ENCODE measurements around the gene CFD. TPM values are rescaled to one million over a fixed set of nuclear protein-coding genes. Genes with fewer than 3 reads are reported as not detected.

Gene CFD
- total and polyA plus RNA-seq, 2 experiments from 2014 or later: 0.90 to 4.7 TPM

- Histone ChIP-seq H3K27me3 (ENCODE audit: insufficient read depth) (no peaks in the 10 kb centered on the region; the same call in 1 of the 2 replicates), H4K20me1 (replicated peaks; ENCODE audit: insufficient read depth) (peaks cover 4% of the 10 kb centered on the region), H3K4me1 (ENCODE audit: insufficient read depth) (peaks cover 9% of the 10 kb centered on the region; the same call in 1 of the 2 replicates), H3K36me3 (ENCODE audit: insufficient read depth) (no peaks in the 10 kb centered on the region), H3K27ac (ENCODE audit: low read depth) (no peak overlapping the region), H2AFZ (no peak overlapping the region), H3K4me3 (peak overlapping the region; percentile 84), H3K4me2 (peak overlapping the region; percentile 81), H3K9me2 (ENCODE audit: insufficient read depth) (0 out of 2 replicates have a peak, but pooled peaks cover 3% of the 10 kb centered on the region), H3F3A (replicated peaks; ENCODE audit: low read depth) (no peaks in the 10 kb centered on the region), H3K79me2 (replicated peaks; ENCODE audit: insufficient read depth) (peaks cover 23% of the 10 kb centered on the region)
- Mint-ChIP-seq H3K9me3 (no peaks in the 10 kb centered on the region), H3K4me3 (peak overlapping the region; percentile 70; the same call in 2 of the 3 replicates), H3K36me3 (ENCODE audit: low read depth) (peaks cover 10% of the 10 kb centered on the region), H3K27ac (no peak overlapping the region), H3K4me1 (peaks cover 6% of the 10 kb centered on the region; the same call in 2 of the 3 replicates), H3K27me3 (ENCODE audit: insufficient read depth, low read depth, poor library complexity) (peaks cover 9% of the 10 kb centered on the region)
- ATAC-seq (peak; percentile 37), DNase-seq (ENCODE audit: low spot score) (peak; percentile 67)
- no peak for TF ChIP-seq EZH2phosphoT487 (IDR thresholded peaks at IDR 0.05; ENCODE audit: unreplicated experiment)
- no peak for TF ChIP-seq CREB1 (CRISPR knock-in tag; IDR thresholded peaks at IDR 0.05; ENCODE audit: low read depth)
- TF ChIP-seq CTCF (conservative IDR thresholded peaks at IDR 0.05; ENCODE audit: low read depth in 2 of 2): no peak
- TF ChIP-seq NANOG (IDR thresholded peaks at IDR 0.05; ENCODE audit: borderline replicate concordance): no peak
- TF ChIP-seq STAT1 (IDR thresholded peaks at IDR 0.05; ENCODE audit: unreplicated experiment): no peak
- peak; percentile 27 for TF ChIP-seq POLR2AphosphoS5 (IDR thresholded peaks at IDR 0.05; ENCODE audit: low read depth)
- TF ChIP-seq ZNF114 (CRISPR knock-in tag; IDR thresholded peaks at IDR 0.05): no peak
- TF ChIP-seq REST (IDR thresholded peaks at IDR 0.05; ENCODE audit: unreplicated experiment): no peak
These were observed 38.1 kb upstream of the CFD start for GRCh38 chr19:821231-821824.

GRCh38 chr19:821825-822503, 37.5 kb upstream of the CFD start, which contains the start of gene PLPPR3:
PLPPR3 (minus strand) TSS chr19:821955; CDS start chr19:821559, 396 bp downstream.
- Histone ChIP-seq H3K4me3 (peak within 1 kb of the TSS; percentile 84), H3K27me3 (ENCODE audit: insufficient read depth) (no peaks in the 10 kb centered on the region; the same call in 1 of the 2 replicates), H3K9me2 (ENCODE audit: insufficient read depth) (no peaks in the 10 kb centered on the region), H3K27ac (ENCODE audit: low read depth) (no peak within 1 kb of the TSS), H3K36me3 (ENCODE audit: insufficient read depth) (no peaks in the 10 kb centered on the region), H3K79me2 (replicated peaks; ENCODE audit: insufficient read depth) (peaks cover 22% of the 10 kb centered on the region), H3F3A (replicated peaks; ENCODE audit: low read depth) (no peaks in the 10 kb centered on the region), H4K20me1 (replicated peaks; ENCODE audit: insufficient read depth) (peaks cover 4% of the 10 kb centered on the region), H3K4me1 (ENCODE audit: insufficient read depth) (peaks cover 9% of the 10 kb centered on the region; the same call in 1 of the 2 replicates), H2AFZ (no peak within 1 kb of the TSS), H3K4me2 (peak within 1 kb of the TSS; percentile 81)
- peaks cover 6% of the 10 kb centered on the region; the same call in 2 of the 3 replicates for H3K4me1 Mint-ChIP-seq
- H3K27me3 Mint-ChIP-seq (ENCODE audit: insufficient read depth, low read depth, poor library complexity): peaks cover 7% of the 10 kb centered on the region
- peaks cover 3% of the 10 kb centered on the region; the same call in 2 of the 3 replicates for H3K36me3 Mint-ChIP-seq (ENCODE audit: low read depth)
- H3K9me3 Mint-ChIP-seq: no peaks in the 10 kb centered on the region
- no peak within 1 kb of the TSS for H3K27ac Mint-ChIP-seq
- DNase-seq (ENCODE audit: low spot score) (peak; percentile 77), ATAC-seq (peak; percentile 79)
- peak within 1 kb of the TSS; percentile 70 for H3K4me3 Mint-ChIP-seq
- no peak for TF ChIP-seq POLR2AphosphoS5 (IDR thresholded peaks at IDR 0.05; ENCODE audit: low read depth)
- TF ChIP-seq CREB1 (CRISPR knock-in tag; IDR thresholded peaks at IDR 0.05; ENCODE audit: low read depth): no peak
- no peak for TF ChIP-seq EZH2 (IDR thresholded peaks at IDR 0.05; ENCODE audit: low read depth, unreplicated experiment)
- no peak for TF ChIP-seq EZH2phosphoT487 (IDR thresholded peaks at IDR 0.05; ENCODE audit: unreplicated experiment)
- no peak for TF ChIP-seq REST (IDR thresholded peaks at IDR 0.05; ENCODE audit: unreplicated experiment)
- TF ChIP-seq ETS1 (IDR thresholded peaks at IDR 0.05): no peak

Data from GM23338 (cell line).